Endothelial cell (in vitro differentiated cells): ENCODE results near the gene SPP2. TPM values are rescaled to one million over a fixed set of nuclear protein-coding genes. Genes with fewer than 3 reads are reported as not detected.

Source experiments
- DNase-seq: peaks from one replicate; pipeline ENCODE4 v3.0.0; 2021; ENCODE audit warnings: low spot score
- H3K27ac Mint-ChIP-seq: one replicate; pipeline ENCODE4 v1.8.0; 2021; ENCODE audit warnings: mixed read lengths, inconsistent platforms; ENCODE audit not compliant: unreplicated experiment
- H3K27me3 Mint-ChIP-seq: one replicate; pipeline ENCODE4 v1.8.0; 2021; ENCODE audit warnings: mild to moderate bottlenecking, moderate library complexity, mixed read lengths, inconsistent platforms; ENCODE audit not compliant: unreplicated experiment
- H3K36me3 Mint-ChIP-seq: one replicate; pipeline ENCODE4 v1.8.0; 2021; ENCODE audit warnings: mild to moderate bottlenecking, low read depth, mixed read lengths, inconsistent platforms; ENCODE audit not compliant: unreplicated experiment
- H3K4me1 Mint-ChIP-seq: one replicate; pipeline ENCODE4 v1.8.0; 2021; ENCODE audit warnings: mild to moderate bottlenecking, mixed read lengths, inconsistent platforms; ENCODE audit not compliant: unreplicated experiment
- H3K4me3 Mint-ChIP-seq: one replicate; pipeline ENCODE4 v1.8.0; 2021; ENCODE audit warnings: mild to moderate bottlenecking, mixed read lengths, inconsistent platforms; ENCODE audit not compliant: unreplicated experiment
- H3K9me3 Mint-ChIP-seq: one replicate; pipeline ENCODE4 v1.8.0; 2021; ENCODE audit warnings: mixed read lengths, inconsistent platforms; ENCODE audit not compliant: unreplicated experiment
- total RNA-seq: library from RNA; stranded (reverse); fragmentation: NEBNext Ultra II Directional; extraction: Animal tissue kit (Norgen Biotek cat#: 25700); gene quantifications from one replicate; pipeline ENCODE4 v1.2.1, GENCODE V29; 2021; ENCODE audit not compliant: unreplicated experiment
- TF ChIP-seq, protein P1 (sequence below): fragments of 200-600 bp; sonication (generic); IDR thresholded peaks from one replicate; pipeline ENCODE4 v1.5.0; 2021; ENCODE audit warnings: antibody characterized with exemption; ENCODE audit not compliant: unreplicated experiment

Gene SPP2
- total RNA-seq, 1 donor from 2014 or later: not detected

DNA sequence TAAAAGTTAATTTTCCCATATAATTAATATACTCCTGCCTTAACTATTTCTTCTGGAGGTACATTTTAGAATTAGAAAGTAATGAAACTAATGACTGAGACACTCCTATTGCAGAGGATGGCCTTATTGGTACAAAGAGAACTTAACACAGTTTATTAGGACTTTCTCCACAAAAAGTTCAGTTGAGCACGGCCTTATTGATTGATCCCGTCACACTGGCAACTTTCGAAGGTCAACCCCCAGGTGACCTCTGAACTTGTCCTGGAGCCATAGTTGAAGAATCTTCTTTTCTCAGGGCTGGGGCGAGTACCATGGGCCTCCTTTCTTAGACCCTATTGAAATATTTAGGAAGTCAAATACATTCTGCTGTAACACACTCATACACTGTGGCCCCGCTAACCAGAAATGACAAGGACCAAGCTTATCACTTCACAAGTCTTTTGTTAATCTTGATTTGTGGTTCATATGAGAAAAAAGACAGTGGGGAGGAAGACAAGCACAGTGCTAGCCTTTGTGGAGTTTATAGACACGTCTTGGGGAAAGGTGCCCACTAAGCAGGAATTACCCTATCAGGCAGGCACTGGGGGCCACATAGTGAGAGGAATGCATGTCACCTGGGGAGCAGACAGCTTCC is 11.2 kb downstream of the SPP2 start:
- no peaks in the 10 kb centered on the region for H3K9me3 Mint-ChIP-seq
- no peaks in the 10 kb centered on the region for H3K36me3 Mint-ChIP-seq
- H3K4me3 Mint-ChIP-seq: no peak overlapping the region
- DNase-seq: no peak
- TF ChIP-seq, protein P1, sequence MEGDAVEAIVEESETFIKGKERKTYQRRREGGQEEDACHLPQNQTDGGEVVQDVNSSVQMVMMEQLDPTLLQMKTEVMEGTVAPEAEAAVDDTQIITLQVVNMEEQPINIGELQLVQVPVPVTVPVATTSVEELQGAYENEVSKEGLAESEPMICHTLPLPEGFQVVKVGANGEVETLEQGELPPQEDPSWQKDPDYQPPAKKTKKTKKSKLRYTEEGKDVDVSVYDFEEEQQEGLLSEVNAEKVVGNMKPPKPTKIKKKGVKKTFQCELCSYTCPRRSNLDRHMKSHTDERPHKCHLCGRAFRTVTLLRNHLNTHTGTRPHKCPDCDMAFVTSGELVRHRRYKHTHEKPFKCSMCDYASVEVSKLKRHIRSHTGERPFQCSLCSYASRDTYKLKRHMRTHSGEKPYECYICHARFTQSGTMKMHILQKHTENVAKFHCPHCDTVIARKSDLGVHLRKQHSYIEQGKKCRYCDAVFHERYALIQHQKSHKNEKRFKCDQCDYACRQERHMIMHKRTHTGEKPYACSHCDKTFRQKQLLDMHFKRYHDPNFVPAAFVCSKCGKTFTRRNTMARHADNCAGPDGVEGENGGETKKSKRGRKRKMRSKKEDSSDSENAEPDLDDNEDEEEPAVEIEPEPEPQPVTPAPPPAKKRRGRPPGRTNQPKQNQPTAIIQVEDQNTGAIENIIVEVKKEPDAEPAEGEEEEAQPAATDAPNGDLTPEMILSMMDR: no peak
- H3K4me1 Mint-ChIP-seq: no peaks in the 10 kb centered on the region
- no peak overlapping the region for H3K27ac Mint-ChIP-seq
- H3K27me3 Mint-ChIP-seq: peaks cover 3% of the 10 kb centered on the region

DNA sequence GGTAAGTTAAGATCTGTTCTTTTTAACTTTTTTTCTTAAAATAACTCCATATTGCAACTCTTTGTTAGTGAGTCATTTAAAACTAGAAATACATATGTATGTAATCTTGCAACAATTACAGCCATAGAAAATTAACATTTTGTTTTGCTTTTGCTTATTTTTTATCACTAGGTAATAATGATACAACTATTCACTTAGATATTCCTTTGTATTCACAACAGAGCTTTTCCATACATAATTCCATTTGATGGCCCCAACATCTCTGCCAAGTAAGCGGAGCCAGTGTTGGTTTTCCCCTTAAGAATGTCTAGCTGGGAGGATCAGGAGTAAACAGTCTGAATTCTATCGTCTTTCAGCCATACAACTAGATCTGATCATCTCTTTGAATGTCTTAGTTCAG is 16.1 kb downstream of the SPP2 start:
- TF ChIP-seq, protein P1: no peak
- H3K4me1 Mint-ChIP-seq: no peaks in the 10 kb centered on the region
- peaks cover 3% of the 10 kb centered on the region for H3K27me3 Mint-ChIP-seq
- H3K36me3 Mint-ChIP-seq: no peaks in the 10 kb centered on the region
- no peak for DNase-seq
- no peak overlapping the region for H3K27ac Mint-ChIP-seq
- no peak overlapping the region for H3K4me3 Mint-ChIP-seq
- H3K9me3 Mint-ChIP-seq: no peaks in the 10 kb centered on the region

DNA sequence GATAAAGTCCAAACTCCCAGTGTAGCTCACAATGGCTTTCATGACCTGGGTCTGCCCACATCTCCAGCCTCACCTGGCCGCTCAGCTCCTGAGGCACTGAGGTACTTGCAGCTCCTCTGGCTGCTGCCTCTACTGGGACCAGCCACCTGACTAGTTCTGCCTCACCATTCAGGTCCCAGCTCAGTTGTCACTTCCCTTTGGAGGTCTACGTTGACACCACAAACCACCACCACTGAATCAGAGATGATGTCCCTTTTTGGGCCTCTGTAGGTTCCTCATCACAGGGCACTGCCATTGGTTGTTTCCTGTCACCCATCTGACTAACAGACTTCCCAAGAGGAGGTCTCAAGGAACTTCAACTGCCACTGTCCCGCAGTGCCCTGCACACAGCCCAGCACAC is 21.2 kb downstream of the SPP2 start:
- H3K9me3 Mint-ChIP-seq: no peaks in the 10 kb centered on the region
- peaks cover 5% of the 10 kb centered on the region for H3K27me3 Mint-ChIP-seq
- no peak overlapping the region for H3K4me3 Mint-ChIP-seq
- H3K36me3 Mint-ChIP-seq: no peaks in the 10 kb centered on the region
- H3K27ac Mint-ChIP-seq: no peak overlapping the region
- TF ChIP-seq, protein P1: no peak
- DNase-seq: no peak
- no peaks in the 10 kb centered on the region for H3K4me1 Mint-ChIP-seq

DNA sequence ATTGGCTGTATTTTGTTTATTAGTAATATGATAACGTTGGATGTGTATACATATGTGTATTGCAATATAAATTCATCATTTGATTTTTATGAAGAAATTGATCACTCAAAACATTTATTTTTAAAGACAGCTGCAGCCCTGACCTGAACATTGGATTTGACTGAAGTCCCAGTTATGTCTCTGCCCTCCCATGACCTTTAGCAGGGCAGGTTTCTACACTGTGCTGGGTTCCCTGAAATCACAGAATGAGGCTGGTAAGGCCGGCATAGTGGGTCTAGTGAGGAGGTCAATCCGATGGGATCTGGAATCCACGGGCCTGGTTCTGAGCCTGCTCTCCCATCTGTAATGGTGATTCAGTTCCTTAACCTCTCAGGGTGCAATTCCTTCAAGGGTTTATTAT is 22.0 kb downstream of the SPP2 start:
- H3K36me3 Mint-ChIP-seq: no peaks in the 10 kb centered on the region
- H3K9me3 Mint-ChIP-seq: no peaks in the 10 kb centered on the region
- no peak overlapping the region for H3K4me3 Mint-ChIP-seq
- TF ChIP-seq, protein P1: no peak
- peaks cover 5% of the 10 kb centered on the region for H3K27me3 Mint-ChIP-seq
- DNase-seq: no peak
- no peaks in the 10 kb centered on the region for H3K4me1 Mint-ChIP-seq
- no peak overlapping the region for H3K27ac Mint-ChIP-seq

DNA sequence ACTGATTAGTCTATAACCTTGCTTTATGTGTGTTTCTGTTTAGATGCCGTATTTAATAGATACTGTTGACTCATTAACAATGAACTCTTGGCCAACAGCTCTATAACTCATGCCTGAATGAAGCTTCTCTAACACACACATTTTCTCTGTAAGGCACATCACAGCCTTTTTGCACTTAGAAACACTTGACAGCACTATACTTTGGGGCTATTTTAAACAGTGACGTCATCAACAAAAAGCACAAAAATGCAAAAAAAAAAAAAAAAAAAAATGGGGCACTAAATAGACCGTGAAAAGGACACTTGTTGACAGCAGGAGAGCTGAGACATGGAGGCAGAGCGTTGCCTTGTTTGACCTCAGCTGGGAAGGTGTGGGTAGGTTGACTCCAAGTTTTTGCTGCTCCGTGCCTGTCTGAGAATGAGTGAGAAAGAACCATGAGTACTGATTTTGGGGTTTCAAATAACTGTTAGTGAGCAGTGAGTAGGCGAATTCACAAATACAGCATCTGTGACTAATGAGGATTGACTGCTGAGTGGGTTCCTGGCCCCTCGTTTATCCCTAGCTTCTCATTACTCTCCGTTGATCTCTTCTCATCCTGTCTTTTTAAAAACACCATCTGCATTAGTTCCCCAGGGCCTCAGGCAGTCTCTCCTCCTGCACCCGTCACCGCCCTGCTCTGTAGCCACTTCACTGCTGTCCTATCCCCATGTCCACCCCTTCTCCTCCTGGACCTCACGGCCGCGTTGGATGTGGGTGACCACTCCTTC is 24.4 kb downstream of the SPP2 start:
- Mint-ChIP-seq H3K4me1 (no peaks in the 10 kb centered on the region), H3K27ac (no peak overlapping the region), H3K9me3 (no peaks in the 10 kb centered on the region), H3K4me3 (no peak overlapping the region), H3K27me3 (peaks cover 5% of the 10 kb centered on the region), H3K36me3 (no peaks in the 10 kb centered on the region)
- TF ChIP-seq, protein P1: no peak
- no peak for DNase-seq
